ENCODE data around the gene AP2A1. TPM values are rescaled to one million over a fixed set of nuclear protein-coding genes. Genes with fewer than 3 reads are reported as not detected.

AP2A1 gene
- total RNA-seq, 1 donor from 2014 or later, result 54.0 TPM

DNA sequence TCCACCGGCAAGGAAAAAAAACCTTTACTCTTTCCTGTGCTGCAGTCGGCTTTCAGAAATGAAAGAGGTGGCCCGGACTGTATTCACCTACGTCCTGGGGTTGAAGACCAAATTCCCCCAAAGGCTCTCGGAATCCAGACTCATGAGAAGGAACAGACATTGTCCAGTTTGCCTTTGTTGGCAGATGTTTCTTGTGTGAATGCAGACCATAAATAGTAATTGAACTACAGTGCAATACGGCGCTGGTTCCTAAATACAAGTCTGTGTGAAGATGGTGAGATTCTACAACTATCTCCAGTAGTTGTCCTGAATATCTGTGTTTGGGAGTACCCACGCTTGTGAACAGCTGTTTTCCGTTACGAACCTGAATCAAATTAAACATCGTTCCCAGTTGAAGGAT, 72.9 kb downstream of the AP2A1 start:
- ATAC-seq, result no peak

DNA sequence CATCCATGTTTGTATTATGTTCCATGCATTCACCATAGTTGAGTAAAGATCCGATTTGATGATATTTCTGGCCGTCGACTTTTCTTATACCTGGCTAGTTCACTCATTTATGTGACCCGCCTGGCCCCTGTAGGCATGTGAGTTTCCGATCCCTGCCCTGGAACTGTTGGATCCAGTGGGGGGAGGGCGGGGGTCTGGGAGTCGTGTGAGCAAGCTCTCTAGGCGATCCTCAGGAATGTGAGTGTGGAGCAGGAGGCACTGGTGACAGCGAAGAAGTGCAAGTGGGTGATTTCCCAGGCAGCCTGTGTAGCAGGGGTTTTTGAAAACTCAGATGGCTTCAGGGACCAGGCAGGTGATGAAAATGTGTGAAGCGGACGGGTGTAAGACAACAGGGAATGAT, 73.5 kb downstream of the AP2A1 start:
- no peak for ATAC-seq

DNA sequence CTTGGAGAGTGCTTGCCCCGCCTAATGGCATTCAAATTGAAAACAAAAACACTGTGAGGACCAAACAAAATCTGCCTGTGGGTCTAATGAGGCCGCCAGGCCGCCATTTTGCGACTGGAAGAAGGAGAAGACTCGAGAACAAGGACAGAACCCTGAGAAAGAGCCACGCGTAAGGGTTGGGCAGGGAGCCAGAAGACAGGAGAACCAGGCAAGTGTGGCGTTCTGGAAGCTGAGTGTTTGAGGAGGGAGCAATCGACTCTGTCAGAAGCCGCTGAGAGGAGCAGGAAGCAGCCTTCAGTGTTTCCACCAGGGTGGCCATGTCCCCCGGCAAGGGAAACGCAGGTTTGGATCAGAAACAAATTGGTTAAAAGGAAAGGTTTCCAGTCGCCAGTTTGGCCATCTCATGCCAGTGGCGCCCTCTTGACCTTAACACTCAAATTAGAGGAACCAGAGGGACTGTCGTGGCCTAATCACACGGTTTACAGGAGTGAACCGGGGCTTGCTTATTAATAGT, 74.0 kb downstream of the AP2A1 start:
- ATAC-seq, result no peak

DNA sequence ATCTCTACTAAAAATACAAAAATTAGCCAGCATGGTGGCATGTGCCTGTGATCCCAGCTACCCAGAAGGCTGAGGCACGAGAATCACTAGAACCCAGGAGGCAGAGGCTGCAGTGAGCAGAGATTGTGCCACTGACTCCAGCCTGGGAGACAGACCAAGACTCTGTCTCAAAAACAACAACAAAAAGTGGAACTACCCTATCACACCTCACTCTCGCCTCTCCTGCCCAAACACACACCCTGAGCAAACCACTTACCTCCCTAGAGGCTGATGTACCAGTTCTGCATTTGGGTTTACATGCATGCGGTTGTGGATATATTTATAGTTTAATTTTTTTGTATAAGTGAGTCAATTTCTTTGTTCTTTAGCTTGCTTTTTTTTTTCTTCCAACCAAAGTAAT, 76.5 kb downstream of the AP2A1 start:
- ATAC-seq, result peak; percentile 28

DNA sequence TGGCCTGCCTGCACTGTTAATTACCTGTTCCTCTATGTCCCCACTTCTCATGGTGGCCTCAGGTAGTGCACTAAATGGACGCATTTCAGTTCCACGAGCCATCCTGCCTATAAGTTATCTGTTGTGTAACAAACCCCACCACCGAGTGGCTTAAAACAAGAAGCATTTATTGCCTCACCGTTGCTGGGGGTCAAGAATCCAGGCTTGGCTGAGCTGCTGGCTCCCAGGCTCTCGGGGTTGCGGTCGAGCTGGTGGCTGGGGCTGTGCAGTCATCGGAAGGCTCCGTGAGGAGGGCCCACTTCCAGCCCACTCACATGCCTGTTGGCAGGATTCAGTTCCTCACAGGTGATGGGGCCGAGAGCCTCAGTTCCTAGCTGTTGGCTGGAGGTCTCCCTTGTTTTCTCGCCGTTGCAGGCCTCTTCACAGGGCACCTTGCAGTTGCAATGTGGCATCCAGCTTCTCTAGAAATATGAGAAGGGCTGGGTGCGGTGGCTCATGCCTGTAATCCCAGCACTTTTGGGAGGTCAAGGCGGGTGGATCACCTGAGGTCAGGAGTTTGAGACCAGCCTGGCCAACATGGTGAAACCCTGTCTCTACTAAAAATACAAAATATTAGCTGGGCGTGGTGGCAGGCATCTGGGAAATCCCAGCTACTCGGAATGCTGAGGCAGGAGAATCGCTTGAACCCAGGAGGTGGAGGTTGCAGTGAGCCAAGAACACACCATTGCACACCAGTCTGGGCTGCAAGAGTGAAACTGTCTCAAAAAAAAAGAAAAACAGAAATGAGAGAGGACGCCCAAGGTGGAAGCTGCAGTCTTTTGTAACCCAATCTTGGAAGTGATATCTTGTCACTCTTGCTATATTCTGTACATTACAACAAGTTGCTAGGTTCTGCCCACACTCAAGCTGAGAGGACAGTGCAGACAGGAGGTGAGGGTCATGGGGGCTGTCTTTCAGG, 77.6 kb downstream of the AP2A1 start:
- ATAC-seq, result no peak

DNA sequence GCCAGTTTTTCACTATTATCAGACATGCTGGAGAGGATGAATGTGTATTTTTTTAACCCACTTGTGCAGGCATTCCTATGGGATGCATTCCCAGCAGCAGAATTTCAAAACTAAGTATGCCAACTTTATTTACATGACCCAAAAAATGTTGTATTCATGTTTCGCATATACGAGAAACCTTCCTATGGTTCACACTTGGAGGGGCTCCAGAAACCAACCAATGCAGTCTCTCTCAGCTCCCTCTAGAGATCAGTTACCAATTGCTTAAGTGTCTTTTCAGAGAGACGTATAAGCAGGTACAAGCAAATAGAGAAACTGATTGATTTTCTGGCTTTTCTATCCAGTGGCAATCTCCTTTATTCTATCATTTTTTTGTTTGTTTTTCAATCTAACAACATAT, 78.6 kb downstream of the AP2A1 start:
- no peak for ATAC-seq

DNA sequence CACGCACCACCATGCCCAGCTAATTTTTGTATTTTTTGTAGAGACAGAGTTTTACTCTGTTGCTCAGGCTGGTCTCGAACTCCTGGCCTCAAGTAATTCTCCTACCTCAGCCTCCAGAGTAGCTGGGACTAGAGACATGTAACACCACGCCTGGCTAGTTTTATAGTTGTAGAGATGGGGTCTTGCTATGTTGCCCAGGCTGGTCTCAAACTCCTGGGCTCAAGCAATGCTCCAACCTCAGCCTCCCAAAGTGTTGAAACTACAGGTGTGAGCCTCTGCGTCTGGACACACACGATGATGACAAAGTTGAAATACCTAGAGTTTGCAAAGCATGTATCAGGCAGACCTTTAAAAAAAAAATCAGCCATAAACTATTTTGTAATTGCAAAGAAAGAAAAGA, 79.6 kb downstream of the AP2A1 start:
- no peak for ATAC-seq

DNA sequence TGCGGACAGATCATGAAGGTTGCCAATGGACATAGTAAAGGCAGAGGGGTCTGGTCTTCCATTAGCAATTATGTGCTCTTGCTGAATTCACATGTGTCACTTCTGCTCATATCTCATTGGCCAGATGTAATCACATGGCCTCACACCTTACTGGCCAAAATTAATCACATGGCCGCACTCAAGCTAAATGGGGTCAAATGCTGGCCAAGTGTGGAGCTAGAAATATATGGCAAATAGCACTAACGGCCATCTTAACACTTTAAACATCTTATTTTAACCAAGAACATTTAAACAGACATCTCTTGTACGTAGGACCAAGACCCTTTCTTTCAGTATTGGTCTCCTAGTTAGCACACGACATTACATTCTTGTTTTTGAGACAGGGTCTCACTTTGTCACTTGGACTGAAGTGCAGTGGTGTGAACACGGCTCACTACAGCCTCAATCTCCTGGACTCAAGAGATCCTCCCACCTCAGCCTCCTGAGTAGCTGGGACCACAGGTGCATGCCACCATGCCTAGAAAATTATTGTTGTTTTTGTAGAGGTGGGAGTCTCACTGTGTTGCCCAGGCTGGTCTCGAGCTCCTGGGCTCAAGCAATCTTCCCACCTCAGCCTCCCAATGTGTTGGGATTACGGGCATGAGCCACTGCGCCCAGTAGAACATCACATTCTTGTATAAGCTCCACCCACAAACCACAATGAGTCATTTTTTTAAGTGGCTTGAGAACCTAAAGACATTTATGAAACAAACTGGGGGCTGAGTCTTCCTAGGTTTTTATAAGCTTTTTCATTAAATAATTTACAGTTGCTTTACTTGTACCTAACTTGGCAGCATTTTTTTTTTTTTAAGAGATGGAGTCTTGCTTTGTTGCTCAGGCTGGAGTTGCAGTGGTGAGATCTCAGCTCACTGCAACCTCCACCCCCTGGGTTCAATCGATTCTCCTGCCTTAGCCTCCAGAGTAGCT, 81.2 kb downstream of the AP2A1 start:
- ATAC-seq, result no peak

DNA sequence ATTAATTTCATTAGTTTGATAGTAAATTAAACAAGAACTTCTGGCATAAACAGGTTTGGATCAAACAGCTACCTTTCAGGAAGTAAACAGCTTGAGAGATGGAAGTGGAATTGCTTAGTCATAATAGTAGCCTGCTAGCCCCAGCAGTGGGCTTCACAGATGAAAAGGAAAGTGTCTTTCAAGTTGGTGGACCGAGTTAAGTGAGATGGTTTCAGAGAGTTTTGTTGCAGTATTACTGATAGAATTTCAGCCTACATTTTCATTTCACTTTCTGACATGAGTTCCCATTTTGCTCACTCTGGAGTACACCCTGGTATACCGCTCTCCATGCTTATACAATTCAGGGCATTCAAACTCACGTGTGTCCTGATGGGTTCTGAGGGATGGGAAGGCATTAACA, 82.1 kb downstream of the AP2A1 start:
- ATAC-seq, result no peak

DNA sequence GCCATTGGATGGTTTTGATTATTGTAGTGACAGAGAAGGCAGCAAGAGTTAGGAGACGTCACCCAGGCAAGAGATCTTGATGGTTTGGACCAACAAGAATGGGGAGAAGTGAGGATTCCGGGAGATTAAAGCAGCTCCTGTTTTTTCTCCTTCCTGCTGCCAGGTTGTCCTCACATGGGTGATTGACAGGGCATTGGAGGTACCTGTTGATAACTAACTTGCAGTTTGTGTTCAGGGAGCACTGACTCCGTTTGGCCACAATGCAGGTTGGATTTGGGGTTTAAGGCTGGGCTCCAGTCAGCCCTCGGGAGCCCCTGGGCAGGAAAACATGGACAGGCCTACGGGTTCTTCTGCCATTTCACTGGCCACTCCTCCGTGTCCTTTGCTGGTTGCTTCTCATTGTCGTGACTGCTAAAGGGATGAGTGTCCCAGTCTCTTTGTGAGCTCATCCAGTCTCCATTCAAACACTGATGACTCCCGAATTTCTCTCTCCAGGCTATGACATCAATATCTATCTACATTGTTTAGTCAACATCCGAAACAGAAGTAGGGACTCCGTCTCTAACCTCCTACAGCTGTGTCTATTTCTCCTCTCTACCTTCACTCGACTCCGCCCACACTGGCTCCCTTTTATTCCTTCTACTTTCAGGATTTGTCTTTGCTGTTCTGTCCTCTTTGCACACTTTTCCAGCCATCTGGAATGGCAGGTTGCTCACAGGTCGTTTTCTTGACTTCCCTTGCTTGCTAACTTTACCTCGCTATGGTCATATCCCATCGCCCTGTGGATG, 82.8 kb downstream of the AP2A1 start:
- ATAC-seq, result no peak

DNA sequence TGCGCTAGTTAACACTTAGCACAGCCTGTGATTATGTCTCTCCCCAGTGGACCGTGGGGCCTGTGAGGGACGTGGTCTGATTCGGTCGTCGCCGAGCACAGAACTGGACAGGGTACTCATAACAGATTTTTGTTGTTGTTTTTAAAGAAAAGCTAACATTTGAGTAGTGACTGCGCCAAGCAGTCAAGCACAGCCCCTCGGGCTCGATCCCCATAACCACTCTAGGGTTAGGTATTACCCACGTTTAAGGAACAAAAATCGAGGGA, 83.4 kb downstream of the AP2A1 start:
- no peak for ATAC-seq

DNA sequence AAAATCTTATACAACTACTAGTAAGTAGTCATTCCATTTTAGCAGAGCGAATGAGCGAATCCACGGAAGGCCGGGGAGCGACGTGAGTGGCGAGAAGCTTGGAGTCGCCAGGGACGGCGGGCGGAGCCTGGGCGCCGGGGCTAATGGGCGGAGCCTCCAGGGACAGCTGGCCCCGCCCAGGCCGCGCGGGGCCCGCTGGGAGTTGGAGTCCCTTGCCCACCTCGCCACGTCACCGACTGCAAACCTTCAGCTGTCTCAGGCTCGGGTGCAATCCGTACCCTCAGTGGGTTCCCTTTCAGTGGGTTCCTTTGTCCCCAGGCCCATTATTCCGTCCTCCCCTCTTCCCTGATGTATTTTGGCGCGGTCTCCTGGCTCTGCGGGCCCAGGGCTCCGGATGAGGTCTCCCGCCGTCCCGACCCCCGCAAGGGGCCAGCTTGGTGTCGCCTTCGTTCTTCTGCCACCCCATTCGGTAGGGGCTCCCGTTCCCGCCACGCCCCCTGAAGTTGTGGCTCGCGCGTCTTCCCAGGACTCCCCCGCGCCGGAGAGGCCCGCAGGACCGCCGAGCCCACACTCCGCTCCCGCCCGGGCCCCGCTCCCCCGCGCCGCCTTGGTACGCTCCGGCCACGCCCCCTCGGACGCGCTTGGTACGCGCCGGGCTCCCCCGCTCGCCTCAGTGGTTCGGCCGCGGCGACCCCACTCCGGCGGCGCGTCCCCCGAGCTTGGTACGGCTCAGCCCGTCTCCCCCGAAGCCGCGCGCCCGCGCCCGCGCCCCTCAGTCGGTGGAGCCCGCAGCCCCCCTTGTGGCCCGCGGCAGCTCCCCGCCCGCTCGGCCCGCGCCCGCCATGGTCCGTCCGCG, 83.9 kb downstream of the AP2A1 start, which contains the start of gene PTOV1:
TSS of gene PTOV1 (plus strand) at position 673 of the 856 bp plus-strand sequence.
- ATAC-seq, result peak; percentile 87

DNA sequence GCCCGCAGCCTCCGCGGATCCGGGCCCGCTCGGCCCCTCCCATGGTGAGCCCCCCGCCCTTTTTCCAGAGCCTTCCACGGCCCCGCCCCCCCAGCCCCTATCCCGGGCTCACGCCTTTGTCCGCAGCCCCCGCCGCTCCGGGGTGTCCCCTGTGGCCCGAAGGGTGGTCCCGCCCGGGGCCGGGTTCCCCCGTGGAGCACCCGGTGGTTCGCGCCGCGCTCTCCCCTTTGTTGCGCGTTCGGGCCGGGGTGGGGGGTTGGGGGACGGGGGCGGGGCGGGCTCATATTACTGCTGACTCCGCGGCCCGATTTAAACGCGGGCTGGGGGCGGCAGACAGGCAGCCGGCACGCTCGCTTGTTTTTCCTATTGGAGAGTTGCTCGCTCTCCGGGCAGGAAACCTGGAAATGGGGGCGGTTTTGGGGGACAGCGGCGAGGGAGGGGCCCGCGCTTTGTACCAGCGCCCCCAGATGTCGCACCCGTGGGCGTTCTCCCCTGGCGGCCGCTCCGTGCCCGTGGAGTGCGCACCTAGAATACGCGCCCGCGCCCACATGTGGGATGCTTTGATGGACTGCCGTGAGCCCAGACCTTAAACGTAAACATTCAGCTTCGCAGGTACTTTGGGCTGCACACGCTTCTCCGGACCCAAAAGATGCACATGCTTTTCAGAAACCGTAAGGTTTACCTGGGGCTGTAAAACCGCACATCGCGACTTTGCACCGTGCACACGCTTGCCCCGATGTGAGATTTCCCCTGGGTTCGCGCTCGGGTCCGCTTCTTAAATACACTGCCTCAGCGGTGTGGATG, 84.9 kb downstream of the AP2A1 start:
- ATAC-seq, result no peak

DNA sequence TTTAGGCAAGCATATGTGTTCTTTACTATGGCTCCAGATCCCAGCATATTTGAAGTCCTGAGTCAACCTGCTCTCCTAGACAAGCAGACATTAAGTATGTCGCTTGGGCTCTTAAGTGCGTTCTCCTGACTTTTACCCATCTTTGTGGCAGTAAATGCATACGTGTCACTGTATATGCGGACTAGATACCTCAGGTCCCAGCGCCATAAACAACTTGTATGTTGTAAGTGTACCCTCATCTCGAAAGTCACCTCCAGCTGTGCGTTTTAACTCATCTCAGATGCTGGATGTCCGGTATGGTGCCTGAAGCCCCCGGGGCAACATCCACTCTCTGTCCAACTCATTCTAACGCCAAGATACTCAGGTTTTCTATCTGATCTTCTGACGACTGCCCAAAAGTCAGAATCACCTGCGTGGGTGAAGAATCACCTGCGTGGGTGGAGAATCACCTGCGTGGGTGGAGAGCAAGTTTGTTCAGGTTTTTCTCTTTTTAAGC, 85.9 kb downstream of the AP2A1 start:
- ATAC-seq, result no peak

DNA sequence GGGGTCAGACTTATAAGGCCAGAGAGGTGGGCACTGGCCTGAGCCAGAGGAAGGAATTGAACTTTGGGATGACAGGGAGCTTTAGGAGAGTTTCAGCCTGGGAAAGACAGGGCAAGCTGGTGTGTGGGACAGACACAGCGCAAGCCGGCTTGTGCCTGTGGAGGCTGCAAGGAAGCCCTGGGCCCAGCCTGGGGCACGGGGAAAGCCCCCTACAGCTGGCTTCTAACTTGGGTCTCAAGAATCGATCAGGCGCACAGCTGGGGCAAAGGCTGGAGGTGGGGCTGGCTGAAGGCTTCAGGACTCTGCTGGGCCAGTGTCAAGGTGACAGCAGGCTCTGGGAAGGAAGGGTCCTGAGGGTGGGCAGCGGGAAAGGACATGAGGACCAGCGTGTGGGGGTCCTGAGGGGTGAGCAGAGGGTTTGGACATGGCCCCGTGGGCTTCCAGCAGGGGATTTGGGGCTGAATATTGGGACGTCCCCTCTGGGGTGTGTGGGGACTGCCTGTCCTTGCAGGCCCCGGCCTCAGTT, 87.1 kb downstream of the AP2A1 start:
- no peak for ATAC-seq

DNA sequence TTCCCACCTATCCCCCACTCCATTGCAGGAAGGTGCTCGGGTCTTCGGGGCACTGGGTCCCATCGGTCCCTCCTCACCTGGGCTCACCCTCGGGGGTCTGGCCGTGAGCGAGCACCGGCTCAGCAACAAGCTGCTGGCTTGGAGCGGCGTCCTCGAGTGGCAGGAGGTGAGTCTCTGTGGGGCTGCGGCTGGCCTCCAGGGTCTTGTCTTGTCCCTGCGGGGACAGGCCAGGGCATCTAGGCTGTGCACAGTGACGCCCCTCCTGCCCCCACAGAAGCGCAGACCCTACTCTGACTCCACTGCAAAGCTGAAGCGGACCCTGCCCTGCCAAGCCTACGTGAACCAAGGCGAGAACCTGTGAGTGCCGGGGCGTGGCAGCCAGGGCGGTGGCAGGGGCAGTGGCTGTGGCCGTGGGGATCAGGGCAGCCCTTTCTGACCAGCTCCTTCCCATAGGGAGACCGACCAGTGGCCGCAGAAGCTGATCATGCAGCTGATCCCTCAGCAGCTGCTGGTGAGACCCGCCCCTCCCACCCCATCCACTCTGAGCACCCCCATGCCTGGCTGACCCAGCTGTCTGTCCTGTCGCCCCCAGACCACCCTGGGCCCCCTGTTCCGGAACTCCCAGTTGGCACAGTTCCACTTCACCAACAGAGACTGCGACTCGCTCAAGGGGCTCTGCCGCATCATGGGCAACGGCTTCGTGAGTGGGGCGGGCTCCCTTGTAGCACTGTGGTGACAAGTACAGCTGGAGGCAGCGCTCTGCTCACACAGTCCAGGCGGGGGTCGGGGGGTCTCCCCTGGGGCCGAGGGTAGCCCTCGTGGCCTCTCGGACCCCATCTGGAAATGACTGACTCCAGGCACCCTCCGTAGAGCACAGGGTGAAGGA, 87.8 kb downstream of the AP2A1 start:
- ATAC-seq, result no peak

DNA sequence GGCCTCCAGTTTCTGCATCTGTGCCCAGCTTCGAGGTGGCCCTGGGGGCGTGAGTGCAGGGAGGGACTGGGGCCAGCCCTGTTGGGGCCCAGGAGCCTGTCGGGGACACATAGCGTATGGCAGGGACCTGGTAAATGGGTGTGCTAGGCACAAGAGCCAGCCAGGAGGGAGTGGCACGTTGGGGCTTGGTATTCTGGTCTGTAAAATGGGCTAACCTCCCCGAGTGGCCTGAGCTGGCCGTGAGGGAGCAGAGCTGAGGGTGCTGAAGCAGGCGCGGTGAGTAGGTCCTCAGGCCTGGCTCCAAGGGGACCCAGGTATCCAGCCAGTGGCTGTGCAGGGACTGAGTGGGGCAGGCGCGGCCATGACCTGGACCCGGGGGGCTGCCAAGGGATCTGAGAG, 88.5 kb downstream of the AP2A1 start:
- ATAC-seq, result no peak

DNA sequence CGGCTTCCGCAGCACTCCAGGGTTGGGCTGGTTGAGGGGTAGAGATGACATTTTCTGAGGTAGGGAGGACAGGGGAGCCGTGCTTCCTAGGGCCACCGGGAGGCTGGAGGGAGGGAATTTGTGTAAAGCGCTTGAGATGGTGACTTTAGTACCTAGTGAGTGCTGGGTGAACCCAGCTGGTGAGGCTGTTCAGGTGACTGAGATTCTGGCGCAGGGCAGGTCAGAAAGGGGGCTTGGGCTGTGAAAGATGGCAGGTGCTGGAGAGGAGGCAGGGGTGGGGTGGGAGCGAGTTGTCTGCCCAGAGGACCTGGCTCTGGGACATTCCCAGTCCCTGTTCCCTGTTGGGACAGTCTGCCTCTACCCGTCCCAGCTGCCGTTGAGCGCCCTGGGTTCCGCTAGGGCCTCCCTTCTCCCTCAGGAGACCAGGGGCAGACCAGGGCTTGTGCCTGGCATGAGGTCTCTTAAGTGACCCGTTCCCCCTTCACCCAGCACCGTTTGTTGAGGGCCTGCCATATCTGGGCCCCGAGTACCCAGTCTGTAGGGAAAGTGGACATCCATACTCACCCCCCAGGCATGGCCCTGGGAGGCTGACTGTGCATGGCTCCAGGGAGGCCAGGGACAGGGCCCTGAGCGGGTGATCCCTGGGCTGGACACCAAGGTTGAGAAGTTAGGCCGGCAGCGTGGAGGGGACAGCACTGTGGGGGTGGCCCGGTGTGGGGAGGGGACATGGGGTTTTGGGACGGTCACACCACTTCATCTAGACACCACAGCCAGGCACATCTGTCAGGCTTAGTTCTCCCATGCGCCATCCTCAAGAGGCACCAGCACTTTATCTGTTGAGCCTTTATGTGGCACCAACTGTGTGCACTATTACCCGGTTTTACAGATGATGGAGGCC, 89.1 kb downstream of the AP2A1 start:
- no peak for ATAC-seq
